H1 (cell line): Measurements from ENCODE around the gene FKBP5. TPM values are rescaled to one million over a fixed set of nuclear protein-coding genes. Genes with fewer than 3 reads are reported as not detected.
A peak's percentile ranks its signal among the peaks of the same experiment; 100 is the strongest.

Source experiments
- BACH1 ChIP-seq: IDR thresholded peaks from 2 replicates; pipeline ENCODE4 v1.6.1; 2012; ENCODE audit warnings: low read length, improper control_type of control experiment
- BRCA1 ChIP-seq: IDR thresholded peaks from 2 replicates; pipeline ENCODE4 v1.6.1; 2012; ENCODE audit warnings: low read depth, low read length, improper control_type of control experiment
- CBX8 ChIP-seq: fragments of 300-800, 300-1000 bp; sonication (generic); IDR thresholded peaks from 2 replicates; pipeline ENCODE4 v1.7.1; 2016; ENCODE audit warnings: low read depth, low read length, borderline replicate concordance
- CEBPB ChIP-seq: IDR thresholded peaks from 2 replicates; pipeline ENCODE4 v1.6.1; 2012; ENCODE audit warnings: low read depth, low read length
- EZH2 ChIP-seq: fragments of 200-600 bp; sonication (generic); IDR thresholded peaks from 2 replicates; pipeline ENCODE4 v1.7.1; 2012; ENCODE audit warnings: low read depth, mild to moderate bottlenecking, moderate library complexity, low read length, inconsistent platforms; ENCODE audit not compliant: severe bottlenecking
- GABPA ChIP-seq: IDR thresholded peaks from 2 replicates; pipeline ENCODE4 v1.6.1; 2011; ENCODE audit warnings: mild to moderate bottlenecking, low read length, moderate library complexity, borderline replicate concordance; ENCODE audit not compliant: insufficient read depth
- HDAC2 ChIP-seq, 2 experiments: fragments of 300-600 bp in 1 of 2; sonication (generic) in 1 of 2; IDR thresholded peaks; 2 replicates each; pipeline ENCODE4 v1.6.1; 2011 to 2012; ENCODE audit warnings: low read depth in 2 of 2, low read length in 2 of 2, mild to moderate bottlenecking in 2 of 2, moderate library complexity in 2 of 2, borderline replicate concordance in 1 of 2, inconsistent platforms in 1 of 2
- MAFK ChIP-seq: IDR thresholded peaks from 2 replicates; pipeline ENCODE4 v1.6.1; 2012; ENCODE audit warnings: low read depth, mild to moderate bottlenecking, improper control_type of control experiment, low read length
- NRF1 ChIP-seq: IDR thresholded peaks from 2 replicates; pipeline ENCODE4 v1.6.1; 2011; ENCODE audit warnings: mild to moderate bottlenecking, low read depth, low read length, improper control_type of control experiment
- PHF8 ChIP-seq: fragments of 200-600 bp; sonication (generic); conservative IDR thresholded peaks from 2 replicates; pipeline ENCODE4 v1.7.1; 2012; ENCODE audit warnings: low read depth, mild to moderate bottlenecking, inconsistent platforms, low read length, moderate library complexity
- POLR2A ChIP-seq, 2 experiments: IDR thresholded peaks; 1 replicate in 1 of 2; 2 replicates in 1 of 2; pipeline ENCODE4 v1.6.1; 2011; ENCODE audit warnings: low read depth in 2 of 2, low read length in 2 of 2, mild to moderate bottlenecking in 2 of 2; ENCODE audit errors: control extremely low read depth in 1 of 2
- POLR2AphosphoS5 ChIP-seq: IDR thresholded peaks from 2 replicates; pipeline ENCODE4 v1.6.1; 2011; ENCODE audit warnings: low read depth, low read length
- POU5F1 ChIP-seq: IDR thresholded peaks from 2 replicates; pipeline ENCODE4 v1.6.1; 2011; ENCODE audit warnings: low read depth, mild to moderate bottlenecking, low read length, moderate library complexity
- SIN3A ChIP-seq, 2 experiments: IDR thresholded peaks in 1 of 2; conservative IDR thresholded peaks in 1 of 2; 2 replicates each; pipeline ENCODE4 v1.6.1; 2011 to 2012; ENCODE audit warnings: low read length in 2 of 2, improper control_type of control experiment in 1 of 2, low read depth in 1 of 2, mild to moderate bottlenecking in 1 of 2
- SIX5 ChIP-seq: IDR thresholded peaks from 2 replicates; pipeline ENCODE4 v1.6.1; 2011; ENCODE audit warnings: mild to moderate bottlenecking, low read depth, low read length
- SP1 ChIP-seq: IDR thresholded peaks from 2 replicates; pipeline ENCODE4 v1.6.1; 2011; ENCODE audit warnings: low read depth, low read length
- SP2 ChIP-seq: IDR thresholded peaks from 2 replicates; pipeline ENCODE4 v1.6.1; 2012; ENCODE audit warnings: mild to moderate bottlenecking, low read length, inconsistent platforms
- SP4 ChIP-seq: IDR thresholded peaks from 2 replicates; pipeline ENCODE4 v1.6.1; 2012; ENCODE audit warnings: low read length, inconsistent platforms
- TAF1 ChIP-seq: IDR thresholded peaks from 2 replicates; pipeline ENCODE4 v1.6.1; 2011; ENCODE audit warnings: mild to moderate bottlenecking, low read depth, low read length
- TAF7 ChIP-seq: optimal IDR thresholded peaks from 2 replicates; pipeline ENCODE3; 2011; ENCODE audit warnings: low read depth, mild to moderate bottlenecking, inconsistent platforms, low read length, moderate library complexity, borderline replicate concordance
- TBP ChIP-seq: IDR thresholded peaks from 2 replicates; pipeline ENCODE4 v1.6.1; 2011; ENCODE audit warnings: low read depth, low read length, improper control_type of control experiment
- TCF12 ChIP-seq: IDR thresholded peaks from 2 replicates; pipeline ENCODE4 v1.6.1; 2011; ENCODE audit warnings: low read depth, mild to moderate bottlenecking, low read length
- USF2 ChIP-seq: IDR thresholded peaks from 2 replicates; pipeline ENCODE4 v1.6.1; 2011; ENCODE audit warnings: low read length, improper control_type of control experiment
- polyA plus RNA-seq, 7 experiments: library from polyadenylated mRNA; depleted of rRNA in 3 of 7; stranded (reverse) in 5 of 7; unstranded in 2 of 7; fragments of >200 nt in 5 of 7; fragments of 200-250 nt in 2 of 7; gene quantifications; 1 replicate in 5 of 7; 2 replicates in 1 of 7; 4 replicates in 1 of 7; pipeline versions ENCODE4 v1.2.1 to v1.2.3, GENCODE V29; 2011 to 2013; ENCODE audit warnings: missing spikeins in 2 of 7, mixed read lengths in 2 of 7
- total RNA-seq: library from RNA; stranded (reverse); fragmentation: NEBNext Ultra II Directional; extraction: Animal tissue kit (Norgen Biotek cat#: 25700); gene quantifications from 2 replicates; pipeline ENCODE4 v1.2.1, GENCODE V29; 2021
- TF ChIP-seq, protein P1 (sequence below): IDR thresholded peaks from 2 replicates; pipeline ENCODE4 v1.6.1; 2011; ENCODE audit warnings: low read depth, mild to moderate bottlenecking, low read length; ENCODE audit not compliant: insufficient read depth

FKBP5 gene
- total and polyA plus RNA-seq, 2 of the 8 experiments (the other 6 are each of a cell fraction or from before 2014, with no cell fraction given), result 14.3 to 40.4 TPM

- TF ChIP-seq, protein P1, sequence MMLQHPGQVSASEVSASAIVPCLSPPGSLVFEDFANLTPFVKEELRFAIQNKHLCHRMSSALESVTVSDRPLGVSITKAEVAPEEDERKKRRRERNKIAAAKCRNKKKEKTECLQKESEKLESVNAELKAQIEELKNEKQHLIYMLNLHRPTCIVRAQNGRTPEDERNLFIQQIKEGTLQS, result no peak
- TF ChIP-seq SP4 (no peak), USF2 (no peak), SP1 (peak; percentile 59; the same call in 1 of the 2 replicates), TCF12 (no peak), MAFK (no peak), BRCA1 (no peak), POLR2A (IDR thresholded peaks at IDR 0.05; ENCODE audit: control extremely low read depth in 1 of 2, low read depth in 2 of 2, low read length in 2 of 2) (peak in 1 of 2 experiments; percentile 44; a peak in 1 of 3 replicates), TAF1 (peak; percentile 60; the same call in 1 of the 2 replicates), POU5F1 (no peak), TAF7 (peak; percentile 21), SIN3A (conservative IDR thresholded peaks at IDR 0.05 in 1 of 2, IDR thresholded peaks at IDR 0.05 in 1 of 2; ENCODE audit: low read depth in 1 of 2, low read length in 2 of 2) (no peak; a peak in 1 of 4 replicates), HDAC2 (IDR thresholded peaks at IDR 0.05; ENCODE audit: borderline replicate concordance in 1 of 2, low read depth in 2 of 2, low read length in 2 of 2) (no peak), GABPA (no peak), SIX5 (no peak), EZH2 (no peak), CEBPB (no peak), PHF8 (peak; percentile 77), BACH1 (no peak), CBX8 (no peak), TBP (peak; percentile 51), POLR2AphosphoS5 (peak; percentile 75), SP2 (no peak), NRF1 (no peak)
Observed at GRCh38 chr6:35731414-35731735, 42.7 kb upstream of the FKBP5 start (continued).
